Measurements from ENCODE around the gene AGMO.

GRCh38 chr7:15485431-15485830 is 76.4 kb downstream of the AGMO start:
- TF ChIP-seq EZH2 (IDR thresholded peaks at IDR 0.05; ENCODE audit: borderline replicate concordance) (no peak), CTCF (IDR thresholded peaks at IDR 0.05; ENCODE audit: poor library complexity) (no peak)

Measured in hepatocyte (in vitro differentiated cells).